Glomerular endothelial cell (primary cell): ENCODE results near the gene ZG16B. TPM values are rescaled to one million over a fixed set of nuclear protein-coding genes. Genes with fewer than 3 reads are reported as not detected.

Source experiments
- DNase-seq: peaks from one replicate; pipeline ENCODE4 v3.0.0-alpha.2; 2011; ENCODE audit warnings: low read depth, low spot score; ENCODE audit errors: extremely low read depth
- total RNA-seq: library from RNA; depleted of rRNA; stranded (reverse); fragments of >200 nt; gene quantifications from 2 replicates; pipeline ENCODE4 v1.2.3, GENCODE V29; 2015

The ZG16B gene
- total RNA-seq, 1 donor from 2014 or later = 0.99 TPM

- no peak for DNase-seq
Measured at GRCh38 chr16:2804728-2805127, 25.4 kb upstream of the ZG16B start.

DNA sequence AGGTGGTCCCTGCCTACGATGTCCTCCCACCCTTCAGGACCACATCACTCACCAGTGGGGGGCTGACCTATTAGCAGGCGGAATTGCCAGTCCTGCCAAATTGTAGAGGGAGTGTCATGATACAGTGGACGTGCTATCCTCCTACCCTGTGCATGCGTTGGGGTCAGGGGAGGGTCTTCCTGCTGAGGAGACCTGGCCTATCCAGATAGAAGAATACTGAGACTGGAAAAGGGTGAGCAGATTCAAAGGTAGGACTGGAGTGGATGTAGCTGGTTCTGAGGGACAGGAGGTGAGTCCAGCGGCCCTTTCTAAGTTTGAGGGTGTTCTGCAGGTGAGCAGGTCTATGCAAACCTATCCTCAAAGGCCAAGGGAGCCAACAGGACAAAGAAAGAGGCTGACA, 23.8 kb upstream of the ZG16B start:
- DNase-seq = no peak

GRCh38 chr16:2808181-2808580, 21.9 kb upstream of the ZG16B start:
- DNase-seq = no peak

- no peak for DNase-seq
Measured at GRCh38 chr16:2809149-2809760, 20.8 kb upstream of the ZG16B start.

DNA sequence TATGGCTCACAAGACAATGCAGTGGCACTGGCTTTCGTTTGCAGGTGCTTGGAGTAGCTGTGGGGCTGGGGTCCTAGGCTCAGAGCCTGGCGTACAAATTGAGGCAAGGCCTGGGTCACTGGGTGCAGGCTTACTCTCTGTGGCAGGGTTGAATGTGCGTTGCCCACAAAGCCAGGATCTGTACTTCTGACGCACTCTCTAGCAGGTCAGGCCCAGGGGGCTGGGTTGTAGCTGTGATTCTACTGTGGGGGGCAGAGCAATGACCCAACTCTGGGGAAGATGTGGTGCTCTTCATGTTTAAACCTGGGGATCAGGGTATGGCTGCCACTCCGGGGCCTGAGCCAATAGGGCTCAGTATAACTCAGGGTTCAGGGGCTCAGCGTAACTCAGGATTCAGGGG, 19.5 kb upstream of the ZG16B start:
- DNase-seq = no peak

DNA sequence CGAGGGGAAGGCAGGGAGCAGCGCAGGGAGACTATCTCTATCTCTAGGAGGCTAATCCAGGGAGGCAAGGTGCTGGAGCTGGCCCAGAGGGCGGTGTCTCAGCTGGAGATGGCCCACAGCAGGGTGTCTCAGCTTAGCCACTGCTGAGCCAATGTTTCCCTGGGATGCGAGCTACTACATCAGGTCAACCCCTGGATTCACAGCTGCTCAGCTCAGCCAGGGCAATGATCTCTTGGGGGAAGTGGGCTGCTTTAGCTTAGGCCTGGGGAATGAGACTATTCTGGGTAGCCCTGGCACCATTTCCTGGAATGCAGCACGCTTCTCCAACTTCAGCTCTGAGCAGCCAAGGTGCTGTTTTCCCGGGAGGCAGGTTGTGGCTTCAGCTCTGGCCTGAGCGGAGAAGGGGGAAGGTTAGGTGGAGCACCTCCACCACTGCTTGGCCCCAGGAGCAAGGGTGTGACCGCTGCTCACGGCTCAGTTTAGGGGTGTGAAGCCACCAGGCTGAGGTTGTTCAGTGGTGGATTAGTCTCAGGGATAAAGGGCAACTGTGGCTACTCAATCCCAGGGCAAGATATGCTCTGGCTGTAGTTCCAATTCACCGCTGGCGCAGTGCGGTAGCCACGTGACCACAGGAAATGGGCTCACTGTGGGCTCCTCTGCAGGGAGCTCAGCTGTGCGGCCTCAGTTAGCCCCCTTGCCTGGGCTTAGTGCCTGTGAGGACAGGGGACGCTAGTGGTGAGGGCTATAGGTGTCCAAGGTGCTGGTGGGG, 18.2 kb upstream of the ZG16B start:
- DNase-seq = no peak

DNA sequence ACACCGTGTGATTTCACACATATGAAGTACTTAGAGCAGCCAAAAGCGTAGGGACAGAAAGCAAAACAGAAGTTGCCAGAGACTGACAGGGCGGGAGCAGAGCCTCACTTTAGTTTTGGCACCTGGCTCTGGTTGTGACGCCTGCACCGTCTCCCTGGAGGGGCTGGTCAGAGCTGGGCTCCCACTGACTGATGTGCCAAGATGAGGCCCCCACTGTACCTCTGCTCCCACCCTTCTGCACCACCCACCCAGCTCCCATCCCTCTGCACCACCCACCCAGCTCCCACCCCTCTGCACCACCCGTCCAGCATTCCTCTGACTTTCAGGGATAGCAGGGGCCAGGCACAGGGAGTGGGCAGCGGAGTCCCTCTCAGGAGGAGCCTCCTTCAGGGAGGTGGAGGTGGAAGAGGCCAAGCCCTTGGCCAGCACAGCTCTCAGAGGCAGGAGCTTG, 16.3 kb upstream of the ZG16B start:
- no peak for DNase-seq

- no peak for DNase-seq
Measured at GRCh38 chr16:2814551-2815298, 15.4 kb upstream of the ZG16B start.

- no peak for DNase-seq
Measured at GRCh38 chr16:2815299-2815771, 14.8 kb upstream of the ZG16B start.

GRCh38 chr16:2816751-2817339, 13.3 kb upstream of the ZG16B start, which contains the start of gene PRSS21:
PRSS21 (plus strand) TSS chr16:2817237; CDS start chr16:2817269, 32 bp downstream.
- no peak for DNase-seq

DNA sequence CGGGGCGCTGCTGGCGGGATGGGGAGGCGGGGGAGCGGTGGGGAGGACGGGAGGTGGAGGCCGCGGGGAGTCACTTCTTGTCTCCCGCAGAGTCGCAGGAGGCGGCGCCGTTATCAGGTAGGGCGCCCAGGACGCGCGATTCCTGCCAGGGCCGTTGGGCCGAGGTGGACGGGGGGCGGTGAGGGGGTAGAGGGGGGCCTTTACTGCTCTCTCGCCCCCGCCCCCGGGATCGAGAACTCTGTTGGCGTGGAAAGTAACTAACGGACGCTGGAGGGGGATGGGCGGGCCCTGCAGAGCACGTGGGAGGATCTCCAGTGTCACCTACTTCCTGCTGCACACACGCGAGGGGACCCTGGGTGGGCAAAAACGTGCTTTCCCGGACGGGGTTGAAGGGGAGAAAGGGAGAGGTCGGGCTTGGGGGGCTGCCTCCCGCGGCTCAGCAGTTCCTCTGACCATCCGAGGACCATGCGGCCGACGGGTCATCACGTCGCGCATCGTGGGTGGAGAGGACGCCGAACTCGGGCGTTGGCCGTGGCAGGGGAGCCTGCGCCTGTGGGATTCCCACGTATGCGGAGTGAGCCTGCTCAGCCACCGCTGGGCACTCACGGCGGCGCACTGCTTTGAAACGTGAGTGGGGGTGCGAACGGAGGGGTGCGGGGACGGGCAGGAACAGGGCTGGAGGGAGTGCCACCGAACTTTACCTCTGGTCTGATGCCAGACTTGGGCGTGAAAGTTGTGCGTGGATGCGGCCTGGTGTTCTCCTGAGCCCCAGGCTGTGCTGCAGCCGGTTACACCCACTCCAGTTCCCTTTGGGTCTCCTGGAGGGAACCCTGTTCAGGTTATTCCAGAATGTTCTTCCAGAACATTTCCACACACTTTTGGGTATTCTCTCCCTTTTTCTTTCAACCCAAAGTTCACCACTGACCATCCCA, 12.5 kb upstream of the ZG16B start:
- DNase-seq = no peak

DNA sequence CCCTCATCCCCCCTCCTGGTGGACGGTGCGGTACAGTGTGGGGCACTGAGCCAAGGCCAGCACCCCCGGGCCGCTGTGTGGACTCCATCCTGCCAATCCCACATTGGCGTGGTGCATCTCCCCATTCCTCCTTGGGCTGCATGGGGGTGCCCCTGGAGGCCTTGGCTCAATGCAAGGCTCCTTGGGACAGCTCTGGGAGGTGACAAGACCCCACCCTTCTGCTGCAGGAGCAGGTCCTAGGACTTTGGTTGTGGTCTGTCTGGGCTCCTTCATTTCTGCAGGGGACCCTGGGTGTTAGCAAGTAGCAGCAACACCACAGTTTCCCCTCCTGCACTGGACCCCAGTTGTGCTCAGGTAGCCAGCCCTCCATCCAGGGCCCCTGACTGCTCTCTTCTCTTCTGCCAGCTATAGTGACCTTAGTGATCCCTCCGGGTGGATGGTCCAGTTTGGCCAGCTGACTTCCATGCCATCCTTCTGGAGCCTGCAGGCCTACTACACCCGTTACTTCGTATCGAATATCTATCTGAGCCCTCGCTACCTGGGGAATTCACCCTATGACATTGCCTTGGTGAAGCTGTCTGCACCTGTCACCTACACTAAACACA, 11.7 kb upstream of the ZG16B start:
- no peak for DNase-seq

DNA sequence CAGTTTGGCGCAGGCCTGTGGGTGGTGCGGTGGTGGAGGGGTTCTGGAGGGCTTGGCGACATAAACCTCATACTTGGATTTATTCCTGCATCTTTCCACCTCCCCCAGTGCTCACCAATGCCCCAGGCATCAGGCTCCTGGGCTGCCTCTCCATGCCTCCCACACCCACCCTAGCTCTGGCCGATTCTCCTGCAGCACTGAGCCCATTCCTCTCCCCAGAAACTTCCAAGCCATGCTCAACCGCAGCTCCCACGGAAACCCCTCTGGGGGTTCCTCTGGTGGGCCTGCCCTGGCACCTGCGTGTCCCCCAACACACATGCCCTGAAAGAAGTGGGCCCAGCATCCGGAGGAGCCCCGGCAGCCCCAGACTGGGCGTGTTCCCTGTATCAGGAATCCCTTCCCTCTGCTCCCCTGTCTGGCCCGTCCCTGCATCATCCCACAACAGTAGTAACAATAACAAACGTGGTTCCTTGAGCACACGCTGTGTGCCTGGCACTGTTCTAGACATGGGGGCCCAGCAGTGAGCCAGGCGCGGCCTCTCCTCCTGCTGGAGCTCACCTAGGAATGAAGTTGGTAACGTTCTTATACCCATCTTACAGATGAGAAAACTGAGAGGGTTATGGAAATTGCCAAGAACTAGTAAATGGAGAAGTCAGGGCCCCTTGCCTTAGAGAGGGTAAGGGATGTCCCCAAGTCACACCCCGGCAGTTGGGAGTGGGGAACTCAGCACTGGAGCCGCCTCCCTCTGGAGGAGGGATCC, 10.7 kb upstream of the ZG16B start:
- DNase-seq = no peak

GRCh38 chr16:2819939-2820835, 9.9 kb upstream of the ZG16B start:
- no peak for DNase-seq

DNA sequence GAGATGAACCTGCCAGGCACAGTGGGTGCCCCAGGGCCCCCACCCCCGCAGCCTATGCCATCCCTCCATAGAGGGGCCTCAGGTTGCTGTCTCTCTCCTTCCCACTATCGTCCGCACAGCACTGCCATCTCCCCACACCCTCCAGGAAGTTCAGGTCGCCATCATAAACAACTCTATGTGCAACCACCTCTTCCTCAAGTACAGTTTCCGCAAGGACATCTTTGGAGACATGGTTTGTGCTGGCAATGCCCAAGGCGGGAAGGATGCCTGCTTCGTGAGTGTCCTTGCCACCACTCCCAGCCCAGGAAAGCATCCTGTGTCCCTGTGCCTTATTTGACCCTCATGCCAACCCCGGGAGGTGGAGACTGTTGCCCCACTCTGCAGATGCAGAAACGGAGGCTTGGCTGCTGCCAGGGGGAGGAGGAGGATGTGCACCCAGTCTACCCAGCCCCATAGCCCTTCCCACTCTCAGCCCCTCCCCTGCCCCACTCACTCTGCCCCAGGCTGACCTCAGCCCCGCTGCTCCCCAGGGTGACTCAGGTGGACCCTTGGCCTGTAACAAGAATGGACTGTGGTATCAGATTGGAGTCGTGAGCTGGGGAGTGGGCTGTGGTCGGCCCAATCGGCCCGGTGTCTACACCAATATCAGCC, 9.1 kb upstream of the ZG16B start:
- no peak for DNase-seq

- no peak for DNase-seq
Measured at GRCh38 chr16:2821487-2822157, 8.5 kb upstream of the ZG16B start.

DNA sequence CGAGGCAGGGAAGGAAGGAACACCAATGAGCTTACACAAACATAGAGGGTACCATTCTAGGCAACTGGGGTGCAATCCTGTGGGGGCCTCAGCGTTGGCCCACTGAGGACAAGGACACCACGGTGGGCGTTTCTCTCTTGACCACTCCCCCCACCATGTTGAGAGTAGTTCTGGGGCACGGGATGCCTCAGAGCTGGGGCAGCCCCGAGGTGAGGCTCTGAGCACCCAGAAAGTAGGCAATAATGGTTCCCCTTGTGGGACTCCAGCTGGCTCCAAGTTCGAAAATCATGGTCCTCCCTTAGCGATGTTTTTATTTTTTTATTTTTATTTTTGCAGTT, 8.0 kb upstream of the ZG16B start:
- no peak for DNase-seq
